Endothelial cell of umbilical vein (primary cell): ENCODE results near the gene DDX59. TPM values are rescaled to one million over a fixed set of nuclear protein-coding genes. Genes with fewer than 3 reads are reported as not detected.

Experiments used
- BruUV-seq: library from RNA; stranded (reverse); fragments of 400-500 nt; replicated peaks from 2 replicates; lab custom pipeline; 2021; lab: Mats Ljungman, UMichigan
- CTCF ChIA-PET: fragments of 300-600, 350-600 bp; sonication (Branson Sonifier 250); formaldehyde crosslinking; loops from one replicate; lab custom pipeline; 2021; ENCODE audit warnings: antibody characterized with exemption, inconsistent platforms; lab: Charles Lee
- POLR2A ChIA-PET: fragments of 300-600, 350-600 bp; sonication (Branson Sonifier 250); formaldehyde crosslinking; loops from one replicate; lab custom pipeline; 2021; ENCODE audit warnings: antibody characterized with exemption, inconsistent platforms; lab: Charles Lee
- DNase-seq: peaks from one replicate; pipeline ENCODE4 v3.0.0-alpha.2; 2011; ENCODE audit warnings: low read depth, low spot score
- FAIRE-seq: peaks from 2 replicates; lab custom pipeline; 2011; peaks lifted over from hg19 to GRCh38; lab: Jason Lieb, UNC
- H2AFZ ChIP-seq: 2 replicates; pipeline ENCODE4 v1.6.0; 2012; ENCODE audit warnings: low read depth, low read length, control low read depth, inconsistent platforms
- H3K27ac ChIP-seq: 2 replicates; pipeline ENCODE4 v1.5.1; 2011; ENCODE audit warnings: low read depth, mild to moderate bottlenecking, control low read depth, low read length, moderate library complexity; ENCODE audit not compliant: insufficient read depth
- H3K27me3 ChIP-seq, 2 experiments: 2 replicates each; pipeline versions ENCODE4 v1.6.0 to v1.6.1; 2011; ENCODE audit warnings: low read length in 2 of 2, mixed read lengths in 1 of 2; ENCODE audit not compliant: control insufficient read depth in 2 of 2, insufficient read depth in 2 of 2
- H3K36me3 ChIP-seq, 2 experiments: 2 replicates in 1 of 2; 3 replicates in 1 of 2; pipeline ENCODE4 v1.5.1; 2011; ENCODE audit warnings: low read length in 2 of 2, mild to moderate bottlenecking in 1 of 2, moderate library complexity in 1 of 2; ENCODE audit not compliant: control insufficient read depth in 2 of 2, insufficient read depth in 2 of 2; ENCODE audit errors: extremely low read depth in 1 of 2
- H3K4me1 ChIP-seq: 3 replicates; pipeline ENCODE4 v1.5.1; 2011; ENCODE audit warnings: mild to moderate bottlenecking, low read length; ENCODE audit not compliant: control insufficient read depth, insufficient read depth; ENCODE audit errors: extremely low read depth
- H3K4me2 ChIP-seq: 2 replicates; pipeline ENCODE4 v1.6.1; 2011; ENCODE audit warnings: low read length, control low read depth, mixed read lengths; ENCODE audit not compliant: insufficient read depth
- H3K4me3 ChIP-seq, 3 experiments: fragments of 200-600 bp in 1 of 3; sonication (generic), shearing (Covaris generic) in 1 of 3; replicated peaks in 1 of 3; 2 replicates each; pipeline ENCODE4 v1.5.1; 2011 to 2016; ENCODE audit warnings: control low read depth in 3 of 3, low read length in 3 of 3, mild to moderate bottlenecking in 2 of 3, inconsistent platforms in 1 of 3, low read depth in 1 of 3, moderate library complexity in 1 of 3; ENCODE audit not compliant: insufficient read depth in 1 of 3
- H3K79me2 ChIP-seq: 2 replicates; pipeline ENCODE4 v1.6.0; 2012; ENCODE audit warnings: low read length, inconsistent platforms; ENCODE audit not compliant: control insufficient read depth, insufficient read depth
- H3K9ac ChIP-seq: replicated peaks from 2 replicates; pipeline ENCODE3; 2011; ENCODE audit warnings: low read length, control low read depth; ENCODE audit not compliant: insufficient read depth; ENCODE audit errors: extremely low read depth
- H3K9me1 ChIP-seq: replicated peaks from 3 replicates; pipeline ENCODE4 v1.6.0; 2011; ENCODE audit warnings: mild to moderate bottlenecking, low read length; ENCODE audit not compliant: control insufficient read depth, insufficient read depth; ENCODE audit errors: extremely low read depth
- H3K9me3 ChIP-seq: replicated peaks from 2 replicates; pipeline ENCODE4 v1.5.1; 2012; ENCODE audit warnings: low read length, inconsistent platforms; ENCODE audit not compliant: control insufficient read depth, insufficient read depth
- H4K20me1 ChIP-seq: replicated peaks from 2 replicates; pipeline ENCODE3; 2011; ENCODE audit warnings: mild to moderate bottlenecking, low read length; ENCODE audit not compliant: control insufficient read depth, insufficient read depth; ENCODE audit errors: extremely low read depth
- CTCF ChIP-seq, 2 donors: IDR thresholded peaks; 1 replicate in 1 of 2; 2 replicates in 1 of 2; pipeline ENCODE4 v1.5.1; 2011; ENCODE audit warnings: low read length in 2 of 2, mild to moderate bottlenecking in 2 of 2, moderate library complexity in 2 of 2, control low read depth in 1 of 2, inconsistent platforms in 1 of 2, low read depth in 1 of 2; ENCODE audit not compliant: insufficient read depth in 1 of 2; ENCODE audit errors: extremely low read depth in 1 of 2
- EZH2 ChIP-seq: IDR thresholded peaks from 2 replicates; pipeline ENCODE4 v1.6.1; 2012; ENCODE audit warnings: borderline replicate concordance, low read depth, mild to moderate bottlenecking, moderate library complexity, low read length, inconsistent platforms; ENCODE audit not compliant: severe bottlenecking
- FOS ChIP-seq: IDR thresholded peaks from 2 replicates; pipeline ENCODE4 v1.6.1; 2011; ENCODE audit warnings: mild to moderate bottlenecking, low read length, moderate library complexity, borderline replicate concordance; ENCODE audit not compliant: insufficient read depth
- GATA2 ChIP-seq: IDR thresholded peaks from 2 replicates; pipeline ENCODE4 v1.7.0; 2011; ENCODE audit warnings: low read depth, mild to moderate bottlenecking, moderate library complexity, mixed read lengths, low read length; ENCODE audit not compliant: insufficient read length, insufficient read depth
- JUN ChIP-seq: IDR thresholded peaks from 2 replicates; pipeline ENCODE4 v1.6.1; 2011; ENCODE audit warnings: borderline replicate concordance, low read depth; ENCODE audit not compliant: insufficient read length, insufficient read depth
- MAX ChIP-seq: IDR thresholded peaks from 2 replicates; pipeline ENCODE4 v1.6.1; 2011; ENCODE audit not compliant: insufficient read depth, insufficient read length
- MYC ChIP-seq: IDR thresholded peaks from one replicate; pipeline ENCODE4 v1.6.1; 2011; ENCODE audit warnings: mild to moderate bottlenecking, low read depth, low read length
- POLR2A ChIP-seq: IDR thresholded peaks from 2 replicates; pipeline ENCODE4 v1.6.1; 2012; ENCODE audit warnings: low read depth, mild to moderate bottlenecking, control low read depth, low read length
- POLR2AphosphoS5 ChIP-seq: IDR thresholded peaks from 2 replicates; pipeline ENCODE4 v1.6.1; 2012; ENCODE audit warnings: low read depth, mild to moderate bottlenecking, control low read depth, low read length, moderate library complexity; ENCODE audit not compliant: insufficient read depth
- dilution Hi-C: fragments of 300-500 bp; cut with MboI; formaldehyde crosslinking; loops from one replicate; pipeline ENCODE4 v1.15.0; 2019; ENCODE audit warnings: low sequenced_read_pairs; ENCODE audit not compliant: extremely low pct_ligation_motif_present
- intact Hi-C: fragments of 100-400 bp; cut with micrococcal nuclease; formaldehyde crosslinking; loops from one replicate; pipeline ENCODE4 v1.10.0; 2022
- polyA plus RNA-seq, 4 experiments: library from polyadenylated mRNA; depleted of rRNA in 3 of 4; stranded (reverse) in 3 of 4; unstranded in 1 of 4; fragments of >200 nt; gene quantifications; 2 replicates each; pipeline versions ENCODE4 v1.2.1 to v1.2.3, GENCODE V29; 2011 to 2012; ENCODE audit warnings: missing spikeins in 1 of 4
- total RNA-seq: library from RNA; stranded (reverse); gene quantifications from 2 replicates; pipeline ENCODE4 v1.2.3, GENCODE V29; 2021

DDX59 gene
- total and polyA plus RNA-seq, 2 donors (not counting 3 experiments of a cell fraction or from before 2014, with no cell fraction given), result 8.1 to 17.7 TPM

- no peaks in the 10 kb centered on the region for H3K4me1 ChIP-seq
- no peaks in the 10 kb centered on the region for H3K9me1 ChIP-seq
- H3K4me3 ChIP-seq, result no peak overlapping the region
- no peaks in the 10 kb centered on the region for H3K79me2 ChIP-seq
- H3K36me3 ChIP-seq, result no peaks in the 10 kb centered on the region
- no peak overlapping the region for H3K9ac ChIP-seq
- DNase-seq (no peak), FAIRE-seq (no peak)
- H4K20me1 ChIP-seq, result no peaks in the 10 kb centered on the region
- H2AFZ ChIP-seq, result no peak overlapping the region
- CTCF ChIA-PET, result interaction anchor here (0.9 kb wide), 2 partner anchors 12 to 59 kb away, joined by 3 read pairs; partner anchors contain the start of gene DDX59
- H3K4me2 ChIP-seq, result no peak overlapping the region
- dilution Hi-C loops (no loop called here), intact Hi-C loops (no loop called here)
- no peak for TF ChIP-seq GATA2
- no peak for TF ChIP-seq EZH2
- no peak for TF ChIP-seq JUN
- no peak for TF ChIP-seq MYC
- no peak for TF ChIP-seq FOS
- TF ChIP-seq POLR2AphosphoS5, result no peak
- no peak for TF ChIP-seq CTCF (IDR thresholded peaks at IDR 0.05; ENCODE audit: extremely low read depth in 1 of 2, insufficient read depth in 1 of 2, low read depth in 1 of 2, low read length in 2 of 2)
- no peak for TF ChIP-seq MAX
- no peak for TF ChIP-seq POLR2A
- H3K27ac ChIP-seq, result no peak overlapping the region
- H3K27me3 ChIP-seq, result no peaks in the 10 kb centered on the region
- POLR2A ChIA-PET, result no interaction called here
- no TSS peak for BruUV-seq
- H3K9me3 ChIP-seq, result no peaks in the 10 kb centered on the region
These were observed 11.5 kb upstream of the DDX59 start for GRCh38 chr1:200681231-200681630.
